Cardiac septum (tissue), 1 donor: ENCODE measurements around the gene UFSP2. TPM values are rescaled to one million over a fixed set of nuclear protein-coding genes. Genes with fewer than 3 reads are reported as not detected.

Experiments used
- DNase-seq: peaks from one replicate; pipeline ENCODE4 v3.0.0-alpha.2; 2020; ENCODE audit warnings: low spot score
- intact Hi-C: fragments of 100-400 bp; cut with DNase I; formaldehyde crosslinking; loops from one replicate; pipeline ENCODE4 v1.14.0; 2022
- total RNA-seq: library from RNA; stranded (reverse); fragmentation: NEBNext Ultra II Directional; extraction: Animal tissue kit (Norgen Biotek cat#: 25700); gene quantifications from one replicate; pipeline ENCODE4 v1.2.1, GENCODE V29; 2021
- donor health status: DM: no; HTN: no; CAD: no.

UFSP2 gene
- total RNA-seq, 1 donor from 2014 or later: 38.8 TPM

- no peak for DNase-seq
- intact Hi-C loops: loop anchor here (5.0 to 10.0 kb wide), 3 partner anchors 169 to 741 kb away; partner anchors contain the start of gene CFAP97
These were observed 30.4 kb downstream of the UFSP2 start, which contains the start of gene LRP2BP for GRCh38 chr4:185395238-185395955. Gene LRP2BP (minus strand): TSS chr4:185395924. CDS start chr4:185378186, 17,738 bp downstream.

- no peak for DNase-seq
- intact Hi-C loops: loop anchor here (5.0 to 10.0 kb wide), 3 partner anchors 170 to 740 kb away; partner anchors contain the start of gene CFAP97
These were observed 31.1 kb downstream of the UFSP2 start for GRCh38 chr4:185394568-185395237.

- intact Hi-C loops: loop anchor here (10.0 kb wide), 2 partner anchors 173 to 737 kb away; no protein-coding TSS in a partner anchor
- no peak for DNase-seq
These were observed 33.6 kb downstream of the UFSP2 start for GRCh38 chr4:185392156-185392555.

GRCh38 chr4:185390941-185391340 lies 34.8 kb downstream of the UFSP2 start:
- intact Hi-C loops: loop anchor here (10.0 kb wide), 2 partner anchors 174 to 736 kb away; no protein-coding TSS in a partner anchor
- no peak for DNase-seq

- DNase-seq: no peak
- intact Hi-C loops: no loop called here
These were observed 37.8 kb downstream of the UFSP2 start for GRCh38 chr4:185387957-185388356.

GRCh38 chr4:185384930-185385331 lies 40.8 kb downstream of the UFSP2 start:
- no peak for DNase-seq
- intact Hi-C loops: no loop called here

- no peak for DNase-seq
These were observed 41.7 kb downstream of the UFSP2 start for GRCh38 chr4:185384061-185384460.

GRCh38 chr4:185383451-185383850 lies 42.3 kb downstream of the UFSP2 start:
- DNase-seq: no peak
- intact Hi-C loops: no loop called here

More at GRCh38 chr4:185384061-185384460, 41.7 kb downstream of the UFSP2 start:
- intact Hi-C loops: no loop called here

GRCh38 chr4:185382754-185383153 lies 43.0 kb downstream of the UFSP2 start:
- DNase-seq: no peak
- intact Hi-C loops: no loop called here

- intact Hi-C loops: no loop called here
- no peak for DNase-seq
These were observed 44.2 kb downstream of the UFSP2 start for GRCh38 chr4:185381288-185382196.

GRCh38 chr4:185380320-185380719 lies 45.4 kb downstream of the UFSP2 start:
- intact Hi-C loops: no loop called here
- no peak for DNase-seq

- DNase-seq: no peak
- intact Hi-C loops: no loop called here
These were observed 46.2 kb downstream of the UFSP2 start for GRCh38 chr4:185379326-185380295.

- DNase-seq: no peak
- intact Hi-C loops: no loop called here
These were observed 47.5 kb downstream of the UFSP2 start for GRCh38 chr4:185378264-185378663.

- intact Hi-C loops: no loop called here
- DNase-seq: no peak
These were observed 51.2 kb downstream of the UFSP2 start for GRCh38 chr4:185374573-185374972.

GRCh38 chr4:185374027-185374426 lies 51.7 kb downstream of the UFSP2 start:
- intact Hi-C loops: no loop called here

GRCh38 chr4:185371702-185372101 lies 54.1 kb downstream of the UFSP2 start:
- DNase-seq: no peak
- intact Hi-C loops: no loop called here

More at GRCh38 chr4:185374027-185374426, 51.7 kb downstream of the UFSP2 start:
- no peak for DNase-seq

GRCh38 chr4:185370268-185370949 lies 55.4 kb downstream of the UFSP2 start:
- DNase-seq: no peak
- intact Hi-C loops: no loop called here

- intact Hi-C loops: no loop called here
- no peak for DNase-seq
These were observed 56.0 kb downstream of the UFSP2 start for GRCh38 chr4:185369731-185370130.
